ENCODE measurements around the gene PIP4K2A. TPM values are rescaled to one million over a fixed set of nuclear protein-coding genes. Genes with fewer than 3 reads are reported as not detected.
"Not testable (repeated sequence)": the region's sequence is repeated elsewhere in the genome, so short reads cannot be mapped to it uniquely, and the experiment has no call there.

The PIP4K2A gene
- total and polyA plus RNA-seq, 2 experiments from 2014 or later, result 39.9 to 40.1 TPM

GRCh38 chr10:22527520-22527919 lies 186.9 kb downstream of the PIP4K2A start (continued):
- TF ChIP-seq ZNF462 (CRISPR knock-in tag; IDR thresholded peaks at IDR 0.05) (no peak), CTCF (conservative IDR thresholded peaks at IDR 0.05; ENCODE audit: low read depth in 2 of 2) (no peak)

GRCh38 chr10:22524333-22524732 lies 190.0 kb downstream of the PIP4K2A start:
- not testable (repeated sequence) for H3K4me1 ChIP-seq (ENCODE audit: insufficient read depth); H3K79me2 ChIP-seq (replicated peaks; ENCODE audit: insufficient read depth); H3K27ac Mint-ChIP-seq; H3K9me2 ChIP-seq (ENCODE audit: insufficient read depth); H3K4me1 Mint-ChIP-seq; H4K20me1 ChIP-seq (replicated peaks; ENCODE audit: insufficient read depth); H3K27ac ChIP-seq (ENCODE audit: low read depth); H3K4me3 Mint-ChIP-seq; H3K4me3 ChIP-seq; H2AFZ ChIP-seq; H3F3A ChIP-seq (replicated peaks; ENCODE audit: low read depth); H3K4me2 ChIP-seq; ATAC-seq; H3K36me3 ChIP-seq (ENCODE audit: insufficient read depth); H3K27me3 ChIP-seq (ENCODE audit: insufficient read depth); DNase-seq (ENCODE audit: low spot score); H3K27me3 Mint-ChIP-seq (ENCODE audit: insufficient read depth, low read depth, poor library complexity)
- Mint-ChIP-seq H3K9me3 (peaks cover 72% of the 10 kb centered on the region), H3K36me3 (ENCODE audit: low read depth) (peaks cover 28% of the 10 kb centered on the region)

- ATAC-seq; H3K27ac Mint-ChIP-seq; H3K36me3 ChIP-seq (ENCODE audit: insufficient read depth); H3K27ac ChIP-seq (ENCODE audit: low read depth); H3F3A ChIP-seq (replicated peaks; ENCODE audit: low read depth); H3K27me3 Mint-ChIP-seq (ENCODE audit: insufficient read depth, low read depth, poor library complexity); H3K79me2 ChIP-seq (replicated peaks; ENCODE audit: insufficient read depth); H3K4me3 ChIP-seq; H3K27me3 ChIP-seq (ENCODE audit: insufficient read depth); DNase-seq (ENCODE audit: low spot score); H2AFZ ChIP-seq; H4K20me1 ChIP-seq (replicated peaks; ENCODE audit: insufficient read depth); H3K4me1 ChIP-seq (ENCODE audit: insufficient read depth); H3K4me2 ChIP-seq; H3K4me1 Mint-ChIP-seq; H3K4me3 Mint-ChIP-seq; H3K9me2 ChIP-seq (ENCODE audit: insufficient read depth): not testable (repeated sequence)
- Mint-ChIP-seq H3K9me3 (peaks cover 38% of the 10 kb centered on the region), H3K36me3 (ENCODE audit: low read depth) (peaks cover 16% of the 10 kb centered on the region; the same call in 2 of the 3 replicates)
Observed at GRCh38 chr10:22520645-22521044, 193.7 kb downstream of the PIP4K2A start.
